HCT116 (cell line): ENCODE data around the gene TPMT. TPM values are rescaled to one million over a fixed set of nuclear protein-coding genes. Genes with fewer than 3 reads are reported as not detected.
"Not testable (repeated sequence)": the region's sequence is repeated elsewhere in the genome, so short reads cannot be mapped to it uniquely, and the experiment has no call there.

Experiments
- ATAC-seq: fragments of 200-7000 bp; cut with Tn5 transposase; 2 replicates; pipeline ENCODE4 v1.9.1; 2020; ENCODE audit warnings: mild to moderate bottlenecking, moderate library complexity
- BruUV-seq: library from RNA; stranded (reverse); fragments of 400-500 nt; replicated peaks from 2 replicates; lab custom pipeline; 2021; lab: Mats Ljungman, UMichigan
- CTCF ChIA-PET: fragments of 300-600 bp; sonication (Branson Sonifier 250); formaldehyde crosslinking; loops from one replicate; lab custom pipeline; 2021; ENCODE audit warnings: antibody characterized with exemption; lab: Charles Lee
- POLR2A ChIA-PET: fragments of 300-600, 350-600 bp; sonication (Branson Sonifier 250); formaldehyde crosslinking; loops from one replicate; lab custom pipeline; 2021; ENCODE audit warnings: antibody characterized with exemption; lab: Charles Lee
- RAD21 ChIA-PET, 2 experiments: fragments of 300-600 bp; sonication (Branson Sonifier 250); formaldehyde crosslinking; loops; one replicate each; lab custom pipeline; 2023; ENCODE audit warnings: low total read pairs in 2 of 2; ENCODE audit not compliant: uncharacterized antibody in 2 of 2, unreplicated experiment in 2 of 2, low non-redundant PET in 1 of 2; lab: Charles Lee
- DNase-seq: peaks from one replicate; pipeline ENCODE4 v3.0.0-alpha.2; 2010; ENCODE audit warnings: low read depth, low spot score
- H2AFZ ChIP-seq: fragments of 200-600 bp; shearing (Covaris generic), sonication (generic); 2 replicates; pipeline ENCODE4 v1.6.1; 2017; ENCODE audit warnings: low read depth, mixed run types, mixed read lengths, antibody characterized with exemption, low read length; ENCODE audit not compliant: poor library complexity, severe bottlenecking
- H3K27ac ChIP-seq: 2 replicates; pipeline ENCODE4 v1.5.1; 2012; ENCODE audit warnings: low read depth, low read length
- H3K27me3 ChIP-seq: fragments of 200-600 bp; sonication (generic); 2 replicates; pipeline ENCODE4 v1.6.1; 2016; ENCODE audit warnings: mixed run types, low read length, mixed read lengths; ENCODE audit not compliant: insufficient read depth
- H3K36me3 ChIP-seq, 2 experiments: fragments of 200-500 bp in 1 of 2; fragments of 200-600 bp in 1 of 2; sonication (Bioruptor generic) in 1 of 2; sonication (generic) in 1 of 2; 2 replicates each; pipeline versions ENCODE4 v1.5.1 to v1.6.1; 2014 to 2016; ENCODE audit warnings: low read length in 2 of 2, inconsistent platforms in 1 of 2, mixed read lengths in 1 of 2, mixed run types in 1 of 2; ENCODE audit not compliant: insufficient read depth in 2 of 2, control insufficient read depth in 1 of 2
- H3K4me1 ChIP-seq, 2 experiments: fragments of 200-600 bp in 1 of 2; sonication (generic) in 1 of 2; 2 replicates each; pipeline versions ENCODE4 v1.5.1 to v1.6.1; 2012 to 2017; ENCODE audit warnings: low read length in 2 of 2, inconsistent platforms in 1 of 2, mild to moderate bottlenecking in 1 of 2, mixed read lengths in 1 of 2, mixed run types in 1 of 2, moderate library complexity in 1 of 2; ENCODE audit not compliant: insufficient read depth in 2 of 2, control insufficient read depth in 1 of 2
- H3K4me2 ChIP-seq: fragments of 200-600 bp; sonication (generic); 2 replicates; pipeline ENCODE4 v1.6.1; 2017; ENCODE audit warnings: mixed run types, low read length, mixed read lengths
- H3K4me3 ChIP-seq, 2 experiments: fragments of 200-600 bp in 1 of 2; sonication (generic) in 1 of 2; replicated peaks in 1 of 2; 2 replicates each; pipeline ENCODE4 v1.5.1; 2011 to 2016; ENCODE audit warnings: low read length in 2 of 2, control low read depth in 1 of 2, low read depth in 1 of 2, mild to moderate bottlenecking in 1 of 2, mixed read lengths in 1 of 2, mixed run types in 1 of 2
- H3K79me2 ChIP-seq: fragments of 200-600 bp; sonication (generic); 2 replicates; pipeline ENCODE4 v1.6.1; 2017; ENCODE audit warnings: mild to moderate bottlenecking, mixed run types, low read length, moderate library complexity, mixed read lengths; ENCODE audit not compliant: insufficient read depth
- H3K9ac ChIP-seq: fragments of 200-600 bp; sonication (generic); 2 replicates; pipeline ENCODE4 v1.6.1; 2016; ENCODE audit warnings: low read length, mixed read lengths
- H3K9me2 ChIP-seq: fragments of 200-600 bp; sonication (generic), shearing (Covaris generic); 2 replicates; pipeline ENCODE4 v1.6.1; 2017; ENCODE audit warnings: mixed run types, mild to moderate bottlenecking, moderate library complexity; ENCODE audit not compliant: insufficient read depth
- H3K9me3 ChIP-seq, 2 experiments: fragments of 200-500 bp in 1 of 2; fragments of 200-600 bp in 1 of 2; sonication (Bioruptor generic) in 1 of 2; sonication (generic) in 1 of 2; 2 replicates each; pipeline ENCODE4 v1.6.1; 2014 to 2017; ENCODE audit warnings: low read length in 2 of 2, mixed read lengths in 2 of 2, inconsistent platforms in 1 of 2, low read depth in 1 of 2, mild to moderate bottlenecking in 1 of 2, mixed run types in 1 of 2, moderate library complexity in 1 of 2; ENCODE audit not compliant: control insufficient read depth in 1 of 2, insufficient read depth in 1 of 2
- H4K20me1 ChIP-seq: fragments of 200-600 bp; sonication (generic), shearing (Covaris generic); 2 replicates; pipeline ENCODE4 v1.6.1; 2017; ENCODE audit warnings: mixed run types, mild to moderate bottlenecking, moderate library complexity; ENCODE audit not compliant: insufficient read depth
- CBX3 ChIP-seq: IDR thresholded peaks from 2 replicates; pipeline ENCODE4 v1.6.1; 2012; ENCODE audit warnings: low read depth
- CEBPB ChIP-seq: IDR thresholded peaks from 2 replicates; pipeline ENCODE4 v1.6.1; 2012; ENCODE audit warnings: low read depth
- ELF1 ChIP-seq: IDR thresholded peaks from 2 replicates; pipeline ENCODE4 v1.6.1; 2012; ENCODE audit warnings: low read depth, borderline replicate concordance
- POLR2AphosphoS5 ChIP-seq: IDR thresholded peaks from 2 replicates; pipeline ENCODE4 v1.6.1; 2011; ENCODE audit warnings: mild to moderate bottlenecking, low read depth, low read length, moderate library complexity
- SP1 ChIP-seq: IDR thresholded peaks from 2 replicates; pipeline ENCODE4 v1.6.1; 2012; ENCODE audit warnings: low read depth
- ZNF274 ChIP-seq: fragments of 200-500 bp; sonication (Bioruptor generic); IDR thresholded peaks from 2 replicates; pipeline ENCODE4 v1.6.1; 2014; ENCODE audit warnings: mild to moderate bottlenecking, low read depth, low read length, inconsistent platforms
- intact Hi-C: fragments of 100-400 bp; cut with micrococcal nuclease; formaldehyde crosslinking; loops from 2 replicates; pipeline ENCODE4 v1.10.0; 2022
- total RNA-seq: library from RNA; stranded (reverse); gene quantifications from one replicate; pipeline ENCODE4 v1.2.1, GENCODE V29; 2021; ENCODE audit not compliant: unreplicated experiment
- TF ChIP-seq, protein P1 (sequence below): IDR thresholded peaks from 2 replicates; pipeline ENCODE4 v1.6.1; 2012
- TF ChIP-seq, protein P2 (sequence below), 3 experiments: fragments of 200-600 bp in 1 of 3; sonication (generic) in 1 of 3; IDR thresholded peaks in 2 of 3; conservative IDR thresholded peaks in 1 of 3; 2 replicates each; pipeline ENCODE4 v1.5.1; 2012 to 2017; ENCODE audit warnings: low read depth in 2 of 3, low read length in 2 of 3, antibody characterized with exemption in 1 of 3, borderline replicate concordance in 1 of 3, control low read depth in 1 of 3, mild to moderate bottlenecking in 1 of 3, mixed read lengths in 1 of 3, mixed run types in 1 of 3, moderate library complexity in 1 of 3; ENCODE audit not compliant: insufficient read depth in 1 of 3

The TPMT gene
- total RNA-seq, 1 experiment from 2014 or later, result 10.1 TPM

DNA sequence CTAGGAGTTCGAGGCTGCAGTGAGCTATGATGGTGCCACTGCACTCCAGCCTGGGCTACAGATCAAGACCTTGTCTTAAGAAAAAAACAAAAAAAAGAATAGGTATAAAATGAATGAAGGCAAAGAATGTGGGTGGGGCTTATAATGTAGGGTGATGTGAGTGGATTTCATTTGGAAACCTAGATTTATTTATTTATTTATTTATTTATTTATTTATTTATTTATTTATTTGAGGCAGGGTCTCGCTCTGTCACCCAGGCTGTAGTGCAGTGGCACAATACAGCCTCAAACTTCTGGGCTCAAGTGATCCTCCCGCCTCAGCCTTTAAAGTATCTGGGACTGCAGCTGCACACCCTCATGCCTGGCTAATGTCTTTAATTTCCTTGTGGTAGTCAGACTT is 3.5 kb downstream of the TPMT start:
- H3K36me3 ChIP-seq, H4K20me1 ChIP-seq, H3K9me2 ChIP-seq, H3K27me3 ChIP-seq, BruUV-seq, CTCF ChIA-PET, H3K4me3 ChIP-seq, H3K4me2 ChIP-seq, ATAC-seq, H2AFZ ChIP-seq, H3K9me3 ChIP-seq, H3K27ac ChIP-seq, H3K9ac ChIP-seq, DNase-seq, H3K79me2 ChIP-seq, intact Hi-C loops, POLR2A ChIA-PET, RAD21 ChIA-PET: not testable (repeated sequence)
- H3K4me1 ChIP-seq, result peaks cover 3 to 20% of the 10 kb centered on the region in 2 experiments

DNA sequence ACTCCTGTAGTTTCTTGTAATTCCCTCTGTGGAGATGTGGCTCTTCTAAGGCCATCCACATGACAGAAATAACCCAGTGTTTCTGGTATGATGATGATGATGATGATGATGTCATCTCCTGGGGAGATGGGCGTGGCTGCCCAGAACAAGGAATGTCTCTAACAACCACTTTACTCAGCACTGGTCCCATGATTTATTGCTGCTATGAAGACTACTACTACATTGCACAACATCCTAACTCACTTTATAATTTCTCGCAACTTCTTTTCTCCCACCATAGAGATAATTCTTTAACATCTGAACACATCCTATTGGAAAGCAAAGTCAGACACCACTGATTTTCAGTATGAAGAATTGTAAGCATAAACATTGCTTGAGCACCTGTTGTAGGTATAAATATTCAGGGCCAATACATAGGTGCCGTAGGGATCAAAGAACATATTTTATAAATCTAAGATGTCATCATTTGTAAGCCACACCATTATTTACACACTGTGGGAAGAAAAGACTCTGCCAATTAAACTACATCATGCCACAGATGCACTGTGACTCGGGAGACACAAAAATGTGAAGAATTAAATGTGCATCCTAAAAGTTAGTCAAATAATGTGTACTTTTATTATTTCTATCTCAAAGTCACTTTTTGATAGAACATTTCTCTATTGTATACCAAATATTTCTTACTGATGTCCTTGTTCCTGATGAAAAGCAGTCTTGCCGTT is 6.4 kb downstream of the TPMT start:
- Histone ChIP-seq H3K9me3 (no peaks in the 10 kb centered on the region), H3K9ac (no peak overlapping the region), H4K20me1 (no peaks in the 10 kb centered on the region), H3K36me3 (no peaks in the 10 kb centered on the region; a peak in 1 of 4 replicates), H3K4me1 (peaks cover 0 to 16% of the 10 kb centered on the region in 2 experiments; a peak in 2 of 4 replicates), H2AFZ (no peak overlapping the region), H3K4me3 (no peak overlapping the region), H3K4me2 (peak overlapping the region; percentile 14; the same call in 1 of the 2 replicates), H3K79me2 (no peaks in the 10 kb centered on the region), H3K27me3 (no peaks in the 10 kb centered on the region), H3K27ac (no peak overlapping the region), H3K9me2 (no peaks in the 10 kb centered on the region)
- ATAC-seq, result no peak
- DNase-seq, result peak; percentile 35
- TF ChIP-seq ELF1 (no peak), SP1 (0 out of 2 replicates have a peak, but pooled peaks have one; percentile 33), ZNF274 (no peak), POLR2AphosphoS5 (no peak), CBX3 (no peak), CEBPB (peak; percentile 73)
- TF ChIP-seq, protein P1, sequence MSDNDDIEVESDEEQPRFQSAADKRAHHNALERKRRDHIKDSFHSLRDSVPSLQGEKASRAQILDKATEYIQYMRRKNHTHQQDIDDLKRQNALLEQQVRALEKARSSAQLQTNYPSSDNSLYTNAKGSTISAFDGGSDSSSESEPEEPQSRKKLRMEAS, result no peak
- TF ChIP-seq, protein P2, sequence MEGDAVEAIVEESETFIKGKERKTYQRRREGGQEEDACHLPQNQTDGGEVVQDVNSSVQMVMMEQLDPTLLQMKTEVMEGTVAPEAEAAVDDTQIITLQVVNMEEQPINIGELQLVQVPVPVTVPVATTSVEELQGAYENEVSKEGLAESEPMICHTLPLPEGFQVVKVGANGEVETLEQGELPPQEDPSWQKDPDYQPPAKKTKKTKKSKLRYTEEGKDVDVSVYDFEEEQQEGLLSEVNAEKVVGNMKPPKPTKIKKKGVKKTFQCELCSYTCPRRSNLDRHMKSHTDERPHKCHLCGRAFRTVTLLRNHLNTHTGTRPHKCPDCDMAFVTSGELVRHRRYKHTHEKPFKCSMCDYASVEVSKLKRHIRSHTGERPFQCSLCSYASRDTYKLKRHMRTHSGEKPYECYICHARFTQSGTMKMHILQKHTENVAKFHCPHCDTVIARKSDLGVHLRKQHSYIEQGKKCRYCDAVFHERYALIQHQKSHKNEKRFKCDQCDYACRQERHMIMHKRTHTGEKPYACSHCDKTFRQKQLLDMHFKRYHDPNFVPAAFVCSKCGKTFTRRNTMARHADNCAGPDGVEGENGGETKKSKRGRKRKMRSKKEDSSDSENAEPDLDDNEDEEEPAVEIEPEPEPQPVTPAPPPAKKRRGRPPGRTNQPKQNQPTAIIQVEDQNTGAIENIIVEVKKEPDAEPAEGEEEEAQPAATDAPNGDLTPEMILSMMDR (IDR thresholded peaks at IDR 0.05 in 2 of 3, conservative IDR thresholded peaks at IDR 0.05 in 1 of 3; ENCODE audit: borderline replicate concordance in 1 of 3, insufficient read depth in 1 of 3, low read depth in 2 of 3, low read length in 2 of 3), result no peak
- no TSS peak for BruUV-seq
- ChIA-PET CTCF (no interaction called here), RAD21 (no interaction called here), POLR2A (no interaction called here)
- intact Hi-C loops, result no loop called here
